ENCODE data around the gene KLHL7.
"Not testable (repeated sequence)": the region's sequence is repeated elsewhere in the genome, so short reads cannot be mapped to it uniquely, and the experiment has no call there.

The KLHL7 gene

DNA sequence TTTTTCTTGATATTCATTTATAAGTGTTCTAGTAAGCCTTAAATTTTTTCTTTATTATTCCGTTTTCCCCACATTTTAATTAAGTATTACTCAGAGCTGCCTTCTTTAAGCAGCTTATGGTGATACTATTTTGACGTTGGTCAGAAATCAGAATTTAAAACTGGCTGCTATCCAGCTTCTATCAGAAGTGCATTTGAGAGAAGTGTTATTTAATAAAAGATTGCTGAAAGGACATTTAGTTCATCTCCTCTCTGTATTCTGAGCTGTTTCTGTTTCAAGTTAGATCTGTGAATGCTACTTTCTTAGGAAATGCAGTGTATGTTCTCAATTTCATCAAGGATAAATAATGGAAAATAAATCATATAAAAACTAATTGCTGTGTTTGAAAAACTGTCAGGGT is 17.4 kb downstream of the KLHL7 start:
- Histone ChIP-seq H3K4me3 (ENCODE audit: low read depth, low read length) (no peak overlapping the region), H3K27ac (peak overlapping the region; percentile 24; the same call in 1 of the 2 replicates), H3K27me3 (ENCODE audit: insufficient read depth, low read depth, severe bottlenecking) (no peaks in the 10 kb centered on the region), H3K36me3 (peaks cover 45% of the 10 kb centered on the region), H3K9me3 (ENCODE audit: severe bottlenecking) (no peaks in the 10 kb centered on the region)
- no peak for TF ChIP-seq CTCF (IDR thresholded peaks at IDR 0.05; ENCODE audit: low read depth, low read length)
- DNase-seq: no peak

GRCh38 chr7:23123465-23123864 is 17.9 kb downstream of the KLHL7 start:
- no peak for DNase-seq
- TF ChIP-seq CTCF (IDR thresholded peaks at IDR 0.05; ENCODE audit: low read depth, low read length): no peak
- H3K27me3 ChIP-seq (ENCODE audit: insufficient read depth, low read depth, severe bottlenecking): no peaks in the 10 kb centered on the region
- no peak overlapping the region for H3K4me3 ChIP-seq (ENCODE audit: low read depth, low read length)
- peaks cover 45% of the 10 kb centered on the region for H3K36me3 ChIP-seq
- H3K9me3 ChIP-seq (ENCODE audit: severe bottlenecking): no peaks in the 10 kb centered on the region
- H3K27ac ChIP-seq: no peak overlapping the region

DNA sequence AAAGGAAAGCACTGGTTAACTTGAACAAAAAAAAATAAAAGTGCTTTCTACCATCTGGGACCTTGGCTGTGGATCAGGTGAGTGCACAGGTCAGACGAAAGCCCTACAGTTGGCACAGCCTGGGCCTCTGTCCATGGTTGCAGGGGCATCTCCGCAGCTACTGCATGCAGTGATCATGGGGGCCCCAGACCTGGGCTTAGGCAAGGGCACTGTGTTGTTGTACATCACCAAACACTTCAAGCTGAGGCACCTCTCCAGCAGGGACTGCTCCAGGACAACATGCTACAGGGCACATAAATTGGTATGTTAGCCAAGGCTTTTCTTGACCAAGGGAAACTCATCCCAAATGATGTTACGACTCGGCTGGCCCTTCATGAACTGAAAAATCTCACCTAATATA is 23.5 kb downstream of the KLHL7 start:
- TF ChIP-seq CTCF (IDR thresholded peaks at IDR 0.05; ENCODE audit: low read depth, low read length): no peak
- H3K27ac ChIP-seq: no peak overlapping the region
- H3K4me3 ChIP-seq (ENCODE audit: low read depth, low read length): no peak overlapping the region
- no peak for DNase-seq
- H3K36me3 ChIP-seq: peaks cover 40% of the 10 kb centered on the region
- H3K9me3 ChIP-seq (ENCODE audit: severe bottlenecking): peaks cover 4% of the 10 kb centered on the region
- H3K27me3 ChIP-seq (ENCODE audit: insufficient read depth, low read depth, severe bottlenecking): no peaks in the 10 kb centered on the region

GRCh38 chr7:23131799-23132198 is 26.2 kb downstream of the KLHL7 start:
- H3K9me3 ChIP-seq (ENCODE audit: severe bottlenecking); H3K27me3 ChIP-seq (ENCODE audit: insufficient read depth, low read depth, severe bottlenecking); H3K4me3 ChIP-seq (ENCODE audit: low read depth, low read length); H3K27ac ChIP-seq; DNase-seq: not testable (repeated sequence)
- peaks cover 14% of the 10 kb centered on the region for H3K36me3 ChIP-seq

DNA sequence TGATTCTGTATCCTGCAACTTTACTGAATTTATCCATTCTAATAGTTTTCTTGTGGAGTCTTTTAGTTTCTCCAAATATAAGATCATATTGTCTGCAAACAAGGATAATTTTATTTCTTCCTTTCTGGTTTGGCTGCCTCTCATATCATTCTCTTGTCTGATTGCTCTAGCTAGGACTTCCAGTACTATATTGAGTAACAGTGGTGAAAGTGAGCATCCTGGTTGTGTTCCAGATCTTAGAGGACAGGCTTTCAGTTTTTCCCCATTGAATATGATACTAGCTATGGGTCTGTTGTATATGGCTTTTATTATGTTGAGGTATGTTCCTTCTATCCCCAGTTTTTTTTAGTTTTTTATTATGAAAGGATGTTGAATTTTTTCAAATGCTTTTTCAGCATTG is 28.2 kb downstream of the KLHL7 start:
- Histone ChIP-seq H3K9me3 (ENCODE audit: severe bottlenecking) (peaks cover 4% of the 10 kb centered on the region), H3K36me3 (peaks cover 6% of the 10 kb centered on the region), H3K27me3 (ENCODE audit: insufficient read depth, low read depth, severe bottlenecking) (no peaks in the 10 kb centered on the region), H3K27ac (no peak overlapping the region), H3K4me3 (ENCODE audit: low read depth, low read length) (no peak overlapping the region)
- no peak for TF ChIP-seq CTCF (IDR thresholded peaks at IDR 0.05; ENCODE audit: low read depth, low read length)
- DNase-seq: no peak

DNA sequence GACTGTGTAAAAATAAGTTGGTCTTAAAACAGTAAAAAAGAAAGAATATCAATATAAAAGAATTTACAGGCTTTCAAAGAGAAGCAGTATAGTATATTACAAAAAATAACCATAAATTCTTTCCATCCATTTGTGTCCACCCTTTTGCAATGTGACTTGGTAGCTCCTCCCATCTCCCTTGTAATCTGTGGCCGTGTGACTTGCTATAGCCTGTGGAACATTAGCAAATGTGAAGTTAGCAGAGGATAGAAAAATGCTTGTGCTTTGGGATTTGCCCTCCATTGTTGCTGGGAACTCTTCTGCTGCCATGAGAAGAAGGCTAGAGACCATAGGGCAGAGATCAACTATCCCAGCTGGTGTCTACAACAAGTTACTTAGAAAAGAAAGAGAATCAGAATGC is 30.2 kb downstream of the KLHL7 start:
- no peaks in the 10 kb centered on the region; the same call in 1 of the 2 replicates for H3K36me3 ChIP-seq
- no peak overlapping the region for H3K4me3 ChIP-seq (ENCODE audit: low read depth, low read length)
- H3K27me3 ChIP-seq (ENCODE audit: insufficient read depth, low read depth, severe bottlenecking): no peaks in the 10 kb centered on the region
- H3K9me3 ChIP-seq (ENCODE audit: severe bottlenecking): peaks cover 4% of the 10 kb centered on the region
- H3K27ac ChIP-seq: no peak overlapping the region
- no peak for DNase-seq
- no peak for TF ChIP-seq CTCF (IDR thresholded peaks at IDR 0.05; ENCODE audit: low read depth, low read length)

Data from WERI-Rb-1 (cell line).